ENCODE measurements around the gene HDLBP.

HDLBP gene

GRCh38 chr2:241273210-241274020 is 42.1 kb downstream of the HDLBP start:
- no peak for TF ChIP-seq CTCF (IDR thresholded peaks at IDR 0.05)

- TF ChIP-seq CTCF (IDR thresholded peaks at IDR 0.05) = no peak
These were observed 42.9 kb downstream of the HDLBP start for GRCh38 chr2:241272303-241273209.

GRCh38 chr2:241271706-241272302 is 43.7 kb downstream of the HDLBP start:
- TF ChIP-seq CTCF (IDR thresholded peaks at IDR 0.05) = no peak

- TF ChIP-seq CTCF (IDR thresholded peaks at IDR 0.05) = no peak
These were observed 44.9 kb downstream of the HDLBP start for GRCh38 chr2:241270531-241270930.

GRCh38 chr2:241269707-241270520 is 45.6 kb downstream of the HDLBP start:
- TF ChIP-seq CTCF (IDR thresholded peaks at IDR 0.05) = no peak

- TF ChIP-seq CTCF (IDR thresholded peaks at IDR 0.05) = no peak
These were observed 46.6 kb downstream of the HDLBP start for GRCh38 chr2:241268716-241269445.

Measured in LNCAP (cell line).